ENCODE measurements around the gene PTPRA.
"Not testable (repeated sequence)": the region's sequence is repeated elsewhere in the genome, so short reads cannot be mapped to it uniquely, and the experiment has no call there.

PTPRA gene

GRCh38 chr20:2998728-2999127, 125.4 kb downstream of the PTPRA start:
- DNase-seq (ENCODE audit: low spot score): no peak

DNA sequence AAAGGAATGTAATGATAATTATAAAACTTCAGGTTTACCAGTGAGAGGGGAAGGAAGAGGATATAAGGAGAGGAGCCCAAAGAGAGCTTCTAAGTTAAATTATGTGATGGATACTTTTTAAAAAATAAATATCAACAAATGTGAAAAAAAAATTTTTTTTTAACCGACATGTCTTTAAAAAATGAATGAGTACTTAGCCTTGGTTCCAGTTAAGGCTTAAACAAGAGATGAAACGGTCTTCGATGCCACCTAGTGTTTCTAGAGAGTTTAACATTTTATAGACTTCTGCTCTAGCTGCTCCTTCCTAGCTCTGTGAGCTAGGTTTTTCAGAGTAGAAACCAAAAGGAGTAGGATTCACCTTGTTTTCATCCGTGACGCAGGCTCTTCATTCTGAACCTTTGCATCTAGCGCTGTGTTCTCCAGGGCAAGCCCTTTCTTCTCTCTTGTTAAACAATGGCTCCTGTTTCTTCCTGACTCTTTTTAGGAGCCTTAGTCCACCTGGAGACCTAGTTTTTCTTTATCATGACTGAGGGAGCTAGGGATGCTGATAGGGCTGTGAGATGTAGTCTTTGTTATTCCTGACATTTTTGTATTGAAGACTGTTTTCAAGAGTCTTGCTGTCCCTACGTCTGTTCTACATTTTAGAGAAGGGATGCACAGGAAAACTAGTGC, 127.7 kb downstream of the PTPRA start:
- peak; percentile 45 for DNase-seq (ENCODE audit: low spot score)

DNA sequence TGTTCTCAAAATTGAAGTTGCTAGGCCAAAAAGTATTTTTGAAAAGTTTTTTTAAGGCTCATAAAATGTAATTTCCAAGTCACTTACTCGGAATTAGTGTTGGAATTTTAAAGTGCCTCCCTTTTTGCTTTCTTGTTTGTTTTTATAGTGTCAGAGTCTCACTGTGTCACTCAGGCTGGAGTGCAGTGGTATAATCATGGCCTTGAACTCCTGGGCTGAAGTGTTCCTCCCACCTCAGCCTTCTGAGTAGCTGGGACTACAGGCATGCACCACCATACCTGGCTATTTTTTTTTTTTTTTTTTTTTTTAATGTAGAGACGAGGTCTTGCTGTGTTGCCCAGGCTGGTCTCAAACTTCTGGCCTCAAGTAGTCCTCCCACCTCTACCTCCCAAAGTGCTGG, 130.1 kb downstream of the PTPRA start:
- no peak for DNase-seq (ENCODE audit: low spot score)

DNA sequence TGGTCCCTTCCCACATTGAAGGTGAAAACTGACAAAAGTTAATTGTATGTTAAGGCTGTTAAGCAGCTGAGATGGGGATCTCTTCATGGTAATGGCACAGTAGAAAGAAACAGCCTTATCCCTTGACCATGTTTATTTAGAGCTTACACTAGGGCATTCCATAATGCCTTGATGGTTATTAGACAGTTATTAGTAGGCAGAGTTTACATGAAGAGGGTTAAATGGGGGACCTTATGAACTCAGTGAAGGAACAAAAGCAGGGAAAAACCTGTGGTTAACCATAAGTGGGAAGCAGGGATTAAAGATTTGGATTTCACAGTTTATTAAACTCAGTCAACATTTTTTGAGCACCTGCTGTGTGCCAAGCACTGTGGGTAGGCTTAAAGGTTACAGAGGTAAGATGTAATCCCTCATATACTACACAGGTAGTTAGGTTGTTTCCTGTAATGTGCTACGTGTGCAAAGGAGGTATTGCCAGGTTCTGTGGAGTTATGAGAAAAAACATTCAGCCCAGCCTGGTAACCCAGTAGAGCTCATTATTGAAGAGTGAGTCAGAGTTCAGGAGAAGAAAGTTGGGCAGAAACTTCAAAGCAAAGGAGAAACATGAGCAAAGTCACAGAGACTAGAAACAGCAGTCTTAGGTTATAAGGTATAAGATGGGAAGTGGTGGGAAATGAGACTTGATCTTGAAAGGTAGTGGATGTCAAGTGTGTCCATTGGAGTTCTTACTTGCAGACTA, 137.9 kb downstream of the PTPRA start:
- no peak for DNase-seq (ENCODE audit: low spot score)

DNA sequence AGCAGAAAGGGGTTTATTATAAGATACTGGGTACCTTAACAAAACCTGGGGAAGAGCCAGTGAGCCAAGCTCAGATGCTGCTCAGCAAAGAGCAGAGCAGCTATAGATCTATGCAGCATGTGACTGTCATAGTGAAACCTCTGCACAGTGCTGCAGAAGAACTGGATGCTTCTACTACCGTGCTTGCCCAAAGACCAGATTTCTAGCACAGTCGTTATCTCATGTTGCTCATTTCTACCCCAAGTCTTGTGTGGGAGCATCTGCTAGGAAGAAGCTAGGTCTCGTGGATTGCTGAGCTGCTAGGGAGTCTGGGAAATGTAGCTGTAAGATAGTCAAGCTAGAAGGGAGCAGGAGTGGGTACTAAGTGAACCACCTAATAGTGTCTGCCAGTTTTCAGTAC, 138.5 kb downstream of the PTPRA start:
- no peak for DNase-seq (ENCODE audit: low spot score)

DNA sequence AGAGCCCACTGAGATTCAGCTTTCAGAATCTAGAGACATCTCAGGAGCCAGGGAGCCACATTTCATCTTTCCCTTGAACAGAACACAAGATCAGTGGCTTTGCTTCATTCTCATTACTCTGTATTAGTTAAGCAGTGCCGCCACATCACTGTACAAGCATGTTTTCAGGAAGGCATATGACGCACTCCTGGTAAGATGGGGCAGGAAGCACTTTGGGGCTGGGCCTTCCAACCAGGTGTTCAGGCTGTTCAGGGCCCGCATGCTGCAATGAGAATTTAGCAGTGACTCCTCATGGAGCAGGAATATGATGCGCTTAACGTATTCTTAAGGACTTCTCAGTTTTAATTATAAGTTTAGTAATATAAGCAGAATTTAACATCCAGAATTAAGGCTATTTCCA, 140.5 kb downstream of the PTPRA start:
- no peak for DNase-seq (ENCODE audit: low spot score)

- no peak for DNase-seq (ENCODE audit: low spot score)
Observed at GRCh38 chr20:3014179-3014578, 140.9 kb downstream of the PTPRA start.

DNA sequence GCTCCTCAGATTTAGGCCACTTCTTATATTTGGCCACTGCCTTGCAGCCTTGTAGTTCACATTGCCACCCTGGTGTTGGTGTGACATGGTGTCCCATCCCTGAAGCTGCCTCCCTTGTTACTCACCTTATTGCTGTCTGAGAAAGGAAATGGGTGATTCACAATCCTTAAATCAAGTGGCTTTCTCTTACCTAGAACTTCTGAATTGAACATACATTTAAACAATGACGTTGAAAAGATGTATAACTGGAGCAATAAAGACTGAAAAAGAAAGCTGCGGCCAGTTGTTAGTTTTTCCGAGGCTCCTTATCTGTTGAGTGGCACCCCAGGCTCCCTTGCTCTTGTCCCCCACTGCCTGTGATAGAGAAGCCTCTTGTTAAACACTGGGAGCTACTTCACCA, 141.4 kb downstream of the PTPRA start:
- no peak for DNase-seq (ENCODE audit: low spot score)

DNA sequence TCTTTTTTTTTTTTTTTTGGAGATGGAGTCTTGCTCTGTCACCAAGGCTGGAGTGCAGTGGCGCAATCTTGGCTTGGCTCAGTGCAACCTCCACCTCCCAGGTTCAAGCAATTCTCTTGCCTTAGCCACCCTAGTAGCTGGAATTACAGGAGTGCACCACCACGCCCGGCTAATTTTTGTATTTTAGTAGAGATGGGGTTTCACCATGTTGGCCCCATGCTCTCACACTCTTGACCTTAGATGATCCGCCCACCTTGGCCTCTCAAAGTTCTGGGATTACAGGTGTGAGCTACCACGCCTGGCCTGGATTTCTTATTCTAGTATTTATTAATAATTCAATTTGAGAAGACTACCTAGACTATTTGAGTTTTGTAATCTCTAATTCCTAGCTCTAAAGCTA, 142.0 kb downstream of the PTPRA start:
- not testable (repeated sequence) for DNase-seq (ENCODE audit: low spot score)

GRCh38 chr20:3021327-3021726, 148.0 kb downstream of the PTPRA start:
- DNase-seq (ENCODE audit: low spot score): no peak

DNA sequence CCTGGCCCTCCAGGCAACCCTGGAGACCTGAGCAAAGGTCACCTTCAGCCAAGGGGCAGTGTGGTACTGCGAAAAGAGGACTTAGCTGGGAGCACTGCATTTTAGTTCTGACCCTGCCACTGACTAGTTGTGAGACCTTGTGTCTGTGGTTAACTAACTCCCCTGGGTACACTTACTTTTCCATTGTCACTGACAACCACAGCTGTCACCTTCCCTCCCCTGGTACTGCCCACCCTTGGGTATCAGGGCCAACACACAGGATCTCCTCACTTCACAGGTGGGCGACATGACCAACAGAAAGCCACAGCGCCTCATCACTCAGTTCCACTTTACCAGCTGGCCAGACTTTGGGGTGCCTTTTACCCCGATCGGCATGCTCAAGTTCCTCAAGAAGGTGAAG, 148.5 kb downstream of the PTPRA start:
- no peak for DNase-seq (ENCODE audit: low spot score)

GRCh38 chr20:3022559-3023490, 149.5 kb downstream of the PTPRA start:
- DNase-seq (ENCODE audit: low spot score): not testable (repeated sequence)

- no peak for DNase-seq (ENCODE audit: low spot score)
Observed at GRCh38 chr20:3027987-3028386, 154.7 kb downstream of the PTPRA start.

- no peak for DNase-seq (ENCODE audit: low spot score)
Observed at GRCh38 chr20:3031524-3032147, 158.4 kb downstream of the PTPRA start.

DNA sequence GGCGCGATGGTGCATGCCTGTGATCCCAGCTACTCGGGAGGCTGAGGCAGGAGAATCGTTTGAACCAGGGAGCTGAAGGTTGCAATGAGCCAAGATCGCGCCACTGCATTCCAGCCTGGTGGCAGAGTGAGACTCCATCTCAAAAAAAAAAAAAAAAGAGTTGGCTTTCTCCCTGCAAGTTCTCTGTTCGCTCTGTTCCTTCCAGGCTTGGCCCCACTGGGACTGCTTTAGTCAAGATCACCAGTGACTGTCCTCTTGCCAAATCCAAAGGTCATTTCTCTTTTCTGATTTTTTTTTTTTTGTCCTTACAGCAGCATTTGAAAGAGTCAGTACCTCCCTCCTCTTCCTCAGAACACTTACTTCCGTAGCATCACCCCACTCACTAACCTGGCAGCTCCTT, 159.3 kb downstream of the PTPRA start:
- DNase-seq (ENCODE audit: low spot score): no peak

DNA sequence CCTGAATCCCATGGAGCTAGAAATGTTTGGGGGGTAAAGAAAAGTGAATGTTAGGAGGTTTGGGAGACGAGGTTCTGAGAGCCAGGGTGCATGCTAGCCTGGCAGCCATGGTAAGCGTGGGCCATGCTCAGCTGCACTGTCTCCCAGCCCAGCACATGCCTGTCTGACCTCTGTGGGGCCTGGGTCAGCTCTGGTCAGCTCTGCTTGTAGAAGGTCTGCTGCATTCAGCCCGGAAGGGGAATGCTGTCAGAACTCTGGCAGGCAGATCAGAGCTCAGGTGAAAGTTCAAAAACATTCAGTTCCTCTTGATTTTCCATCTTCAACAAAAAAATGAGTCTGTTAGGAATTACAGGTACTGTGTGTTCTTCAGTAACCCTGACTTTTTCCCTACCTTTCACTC, 164.4 kb downstream of the PTPRA start:
- no peak for DNase-seq (ENCODE audit: low spot score)

DNA sequence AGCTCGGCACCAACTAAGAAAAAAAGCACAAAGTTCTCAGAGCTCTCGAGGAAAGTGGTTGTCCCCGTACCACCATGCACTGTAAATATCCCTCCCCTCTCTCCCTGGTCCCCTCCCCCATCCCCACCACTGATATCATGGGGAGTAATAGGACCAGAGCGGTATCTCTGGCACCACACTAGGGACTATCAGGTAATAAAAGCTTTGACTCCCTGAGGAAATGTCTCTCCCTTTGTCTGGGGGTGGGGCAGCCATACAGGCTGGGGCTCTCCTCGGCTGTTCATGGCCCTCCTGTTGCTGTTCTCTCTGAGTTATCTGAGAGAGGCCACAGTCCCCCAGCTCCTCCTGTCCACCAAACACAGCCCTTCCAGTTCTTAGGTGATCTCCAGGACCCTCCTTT, 165.2 kb downstream of the PTPRA start:
- no peak for DNase-seq (ENCODE audit: low spot score)

- DNase-seq (ENCODE audit: low spot score): no peak
Observed at GRCh38 chr20:3039426-3039825, 166.1 kb downstream of the PTPRA start.

- no peak for DNase-seq (ENCODE audit: low spot score)
Observed at GRCh38 chr20:3040086-3040485, 166.8 kb downstream of the PTPRA start.

DNA sequence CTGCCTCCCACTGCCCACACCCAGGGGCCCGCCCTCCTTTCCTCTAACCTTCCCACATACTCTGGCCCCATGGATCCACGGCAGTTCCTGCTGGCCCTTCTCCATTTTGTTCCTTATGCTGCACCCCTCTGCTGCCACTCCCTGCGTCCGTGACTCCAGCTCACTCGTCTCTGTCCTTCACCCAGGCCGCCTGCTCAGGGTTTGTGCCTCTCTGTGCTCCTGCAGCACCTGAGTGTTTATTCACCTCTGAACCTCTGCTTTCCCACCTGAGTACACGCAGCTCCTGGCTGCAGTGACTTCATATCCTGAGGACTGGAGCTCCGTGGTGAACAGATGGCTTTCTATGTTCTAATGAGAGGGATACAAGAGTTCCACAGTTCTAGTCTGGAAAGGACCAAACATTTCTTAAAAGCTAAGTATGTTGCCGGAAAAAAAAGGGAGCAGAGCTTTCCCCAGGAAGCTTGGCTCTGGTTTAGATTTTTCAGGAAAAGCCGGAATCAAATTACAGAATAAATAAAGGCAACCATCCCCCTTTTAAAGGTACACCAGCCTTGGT, 168.7 kb downstream of the PTPRA start:
- no peak for DNase-seq (ENCODE audit: low spot score)

DNA sequence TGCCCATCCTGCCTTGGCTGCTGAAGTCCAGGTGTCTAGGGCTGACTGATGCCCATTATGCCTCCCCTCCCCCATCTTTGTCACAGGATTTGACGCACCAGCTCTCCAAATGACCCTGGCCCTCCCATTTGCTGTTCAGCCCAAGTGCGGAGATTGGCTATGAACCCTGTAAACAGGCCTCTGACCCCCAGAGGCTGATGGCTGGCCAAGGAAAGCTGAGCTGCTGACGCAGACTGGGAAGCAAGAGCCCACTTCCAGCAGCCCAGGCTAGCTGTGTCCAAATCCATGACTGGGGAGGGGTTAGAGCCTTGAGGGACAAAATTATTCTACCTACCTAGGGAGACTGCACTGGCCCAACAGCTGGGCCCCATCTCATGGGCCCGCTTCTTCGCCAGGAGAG, 169.3 kb downstream of the PTPRA start:
- no peak for DNase-seq (ENCODE audit: low spot score)

DNA sequence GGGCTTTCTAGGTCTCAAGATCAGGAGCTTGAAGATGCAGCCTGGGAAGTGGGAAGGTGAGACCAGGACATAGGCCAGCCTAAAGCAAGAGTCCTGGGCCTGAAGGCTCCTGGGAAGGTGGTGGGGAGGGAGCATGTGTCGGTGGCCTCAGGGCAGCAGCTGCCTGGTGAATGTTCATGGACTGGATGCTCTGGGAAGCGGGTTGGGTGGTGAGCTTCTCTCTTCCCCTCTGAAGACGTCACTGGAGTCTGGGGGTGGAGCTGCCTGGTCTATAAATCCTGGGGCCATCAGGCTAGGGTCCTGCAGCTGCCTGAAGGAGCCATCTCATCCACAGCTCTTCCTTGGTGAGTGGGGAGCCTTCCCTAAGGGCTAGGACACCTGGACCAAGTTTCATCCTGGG, 170.0 kb downstream of the PTPRA start, which contains the start of gene GNRH2:
Gene GNRH2 (plus strand): TSS at position 301 of the 400 bp plus-strand sequence. CDS start 793 bp downstream, outside the sequence.
- no peak for DNase-seq (ENCODE audit: low spot score)

Data from CD4-positive, alpha-beta T cell treated with Interleukin-6 at 100 ng/mL for 8 hours (primary cell).